Endodermal cell (in vitro differentiated cells): ENCODE data around the gene ABCD1. TPM values are rescaled to one million over a fixed set of nuclear protein-coding genes. Genes with fewer than 3 reads are reported as not detected.

ENCODE experiments used
- DNase-seq: peaks from one replicate; pipeline ENCODE4 v3.0.0-alpha.2; 2017
- H3K27ac ChIP-seq: 2 replicates; pipeline ENCODE4 v1.5.1; 2013; ENCODE audit warnings: mild to moderate bottlenecking, low read depth, low read length, moderate library complexity
- H3K27me3 ChIP-seq: 2 replicates; pipeline ENCODE4 v1.6.1; 2013; ENCODE audit warnings: mild to moderate bottlenecking, low read length, moderate library complexity; ENCODE audit not compliant: insufficient read depth, control insufficient read depth, poor library complexity, severe bottlenecking
- H3K36me3 ChIP-seq: 2 replicates; pipeline ENCODE4 v1.7.0; 2013; ENCODE audit warnings: mild to moderate bottlenecking, low read length, moderate library complexity; ENCODE audit not compliant: control insufficient read depth, insufficient read depth
- H3K4me1 ChIP-seq: one replicate; pipeline ENCODE4 v1.7.0; 2013; ENCODE audit warnings: low read length; ENCODE audit not compliant: control insufficient read depth, insufficient read depth
- H3K4me3 ChIP-seq: 2 replicates; pipeline ENCODE4 v1.5.1; 2013; ENCODE audit warnings: mild to moderate bottlenecking, low read length, moderate library complexity
- H3K9ac ChIP-seq: 2 replicates; pipeline ENCODE4 v1.6.1; 2013; ENCODE audit warnings: mild to moderate bottlenecking, low read length, moderate library complexity; ENCODE audit not compliant: poor library complexity, severe bottlenecking; ENCODE audit errors: extremely low read depth
- H3K9me3 ChIP-seq: 2 replicates; pipeline ENCODE4 v1.6.1; 2013; ENCODE audit warnings: mild to moderate bottlenecking, low read length, moderate library complexity; ENCODE audit not compliant: control insufficient read depth
- H3K27ac Mint-ChIP-seq: 2 replicates; pipeline ENCODE4 v1.8.0; 2020; ENCODE audit warnings: mixed read lengths
- H3K27me3 Mint-ChIP-seq: 2 replicates; pipeline ENCODE4 v1.8.0; 2021; ENCODE audit warnings: mild to moderate bottlenecking, mixed read lengths; ENCODE audit not compliant: insufficient read depth
- H3K36me3 Mint-ChIP-seq: 2 replicates; pipeline ENCODE4 v1.8.0; 2020; ENCODE audit warnings: low read depth, mixed read lengths
- H3K4me1 Mint-ChIP-seq: 2 replicates; pipeline ENCODE4 v1.8.0; 2020; ENCODE audit warnings: mixed read lengths
- H3K4me3 Mint-ChIP-seq: 2 replicates; pipeline ENCODE4 v1.8.0; 2020; ENCODE audit warnings: mild to moderate bottlenecking, moderate library complexity, mixed read lengths
- H3K9me3 Mint-ChIP-seq: 2 replicates; pipeline ENCODE4 v1.8.0; 2020; ENCODE audit warnings: mild to moderate bottlenecking, mixed read lengths
- CTCF ChIP-seq: fragments of 200-600 bp; sonication (generic); conservative IDR thresholded peaks from 2 replicates; pipeline ENCODE4 v1.5.0; 2021; ENCODE audit warnings: antibody characterized with exemption, mild to moderate bottlenecking
- WGBS, 2 experiments: methylation state at CpG; one replicate each; pipeline versions ENCODE4 v1.1.5 to v1.1.7; 2013; ENCODE audit warnings: missing lambda C conversion rate in 2 of 2, mixed read lengths in 1 of 2; ENCODE audit not compliant: insufficient coverage in 1 of 2, insufficient read length in 1 of 2; 5-methylcytosine and 5-hydroxymethylcytosine counted together
- total RNA-seq, 2 donors: library from RNA; stranded (reverse); fragmentation: NEBNext Ultra II Directional in 1 of 2; extraction: Animal tissue kit (Norgen Biotek cat#: 25700) in 1 of 2; gene quantifications; 2 replicates in 1 of 2; 3 replicates in 1 of 2; pipeline ENCODE4 v1.2.1, GENCODE V29; 2021

Gene ABCD1
- total RNA-seq, 2 donors from 2014 or later: 17.9 to 18.2 TPM

GRCh38 chrX:153765138-153766079 is 40.8 kb downstream of the ABCD1 start:
- Mint-ChIP-seq H3K4me1 (no peaks in the 10 kb centered on the region), H3K9me3 (peaks cover 52% of the 10 kb centered on the region), H3K27me3 (peaks cover 5% of the 10 kb centered on the region), H3K27ac (no peak overlapping the region), H3K4me3 (no peak overlapping the region), H3K36me3 (no peaks in the 10 kb centered on the region)
- no peaks in the 10 kb centered on the region for H3K9me3 ChIP-seq
- no peaks in the 10 kb centered on the region for H3K27me3 ChIP-seq
- WGBS, 2 experiments: 89% methylated on average over 24 of the region's 27 CpGs; no CpG with 5 or more reads in 1 of the 2 experiments
- no peak overlapping the region for H3K4me3 ChIP-seq
- DNase-seq: peak; percentile 47
- no peak for TF ChIP-seq CTCF
- no peak overlapping the region for H3K9ac ChIP-seq
- H3K27ac ChIP-seq: no peak overlapping the region
- no peaks in the 10 kb centered on the region for H3K4me1 ChIP-seq
- H3K36me3 ChIP-seq: no peaks in the 10 kb centered on the region

DNA sequence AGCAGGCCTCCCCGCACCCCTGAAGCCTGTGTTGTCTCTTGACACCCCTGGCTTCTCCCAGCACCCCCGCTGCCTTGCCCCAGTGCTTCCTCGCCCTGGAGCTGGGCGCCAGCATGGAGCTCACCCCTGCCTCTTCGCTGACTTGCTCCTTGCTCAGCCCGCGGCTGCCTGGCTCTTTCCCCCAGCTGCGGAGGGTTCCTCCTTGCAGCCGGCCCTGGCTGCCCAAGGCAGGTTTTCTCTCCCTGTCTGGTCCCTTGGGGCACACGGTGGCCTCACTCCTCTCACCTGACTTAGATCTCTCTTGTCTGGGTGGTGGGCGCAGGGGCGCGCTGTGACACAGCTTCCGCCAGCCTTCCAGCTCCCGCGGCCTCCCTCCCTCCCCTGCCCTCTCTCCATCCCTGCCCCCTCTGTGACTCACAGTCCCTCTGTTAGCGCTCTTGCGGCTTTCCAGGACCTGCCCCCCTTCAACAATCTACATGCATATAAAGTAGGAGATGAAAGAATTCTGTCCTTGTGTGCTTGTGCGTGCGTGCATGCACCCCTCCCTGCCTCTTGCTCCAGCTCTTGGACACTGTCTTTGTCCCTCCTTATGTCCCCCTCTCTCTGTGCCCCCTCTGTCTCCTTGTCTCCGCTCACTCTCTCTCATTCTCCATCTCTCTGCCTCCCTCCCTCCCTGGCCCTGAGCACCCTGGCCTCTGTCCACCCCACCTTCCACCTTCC is 41.6 kb downstream of the ABCD1 start:
- Histone ChIP-seq H3K4me3 (no peak overlapping the region), H3K27ac (peak overlapping the region; percentile 17), H3K4me1 (no peaks in the 10 kb centered on the region), H3K27me3 (no peaks in the 10 kb centered on the region), H3K9ac (no peak overlapping the region), H3K9me3 (no peaks in the 10 kb centered on the region), H3K36me3 (no peaks in the 10 kb centered on the region)
- Mint-ChIP-seq H3K27me3 (peaks cover 5% of the 10 kb centered on the region), H3K9me3 (peaks cover 48% of the 10 kb centered on the region), H3K36me3 (no peaks in the 10 kb centered on the region), H3K4me3 (no peak overlapping the region), H3K4me1 (no peaks in the 10 kb centered on the region), H3K27ac (no peak overlapping the region)
- TF ChIP-seq CTCF: no peak
- WGBS, 2 experiments: 48% methylated on average over 4 to 19 of the region's 21 CpGs
- DNase-seq: peak; percentile 65

GRCh38 chrX:153766871-153767673 is 42.4 kb downstream of the ABCD1 start:
- H3K27ac Mint-ChIP-seq: no peak overlapping the region
- no peak overlapping the region for H3K4me3 Mint-ChIP-seq

More at GRCh38 chrX:153766871-153767673, 42.4 kb downstream of the ABCD1 start:
- no peaks in the 10 kb centered on the region for H3K36me3 ChIP-seq
- no peak overlapping the region for H3K4me3 ChIP-seq
- H3K27me3 ChIP-seq: no peaks in the 10 kb centered on the region
- no peaks in the 10 kb centered on the region for H3K9me3 ChIP-seq
- H3K27ac ChIP-seq: no peak overlapping the region
- TF ChIP-seq CTCF: no peak
- peaks cover 43% of the 10 kb centered on the region for H3K9me3 Mint-ChIP-seq
- WGBS, 2 experiments: 91 to 92% methylated on average over 6 to 55 of the region's 56 CpGs
- peak; percentile 60 for DNase-seq
- no peak overlapping the region for H3K9ac ChIP-seq
- no peaks in the 10 kb centered on the region for H3K4me1 ChIP-seq
- H3K4me1 Mint-ChIP-seq: no peaks in the 10 kb centered on the region
- peaks cover 5% of the 10 kb centered on the region for H3K27me3 Mint-ChIP-seq
- no peaks in the 10 kb centered on the region for H3K36me3 Mint-ChIP-seq
